OCI-LY3 (cell line): ENCODE data around the gene ATXN7L3.
A peak's percentile ranks its signal among the peaks of the same experiment; 100 is the strongest.

Experiments used
- H2AFZ ChIP-seq: fragments of 200-600, 300-600 bp; shearing (Covaris generic); 2 replicates; pipeline ENCODE4 v1.6.0; 2014; ENCODE audit warnings: antibody characterized with exemption, low read depth, low read length
- H3K27ac ChIP-seq: fragments of 200-600, 300-600 bp; sonication (generic); 2 replicates; pipeline ENCODE4 v1.5.1; 2014; ENCODE audit warnings: mild to moderate bottlenecking, low read length, moderate library complexity, mixed read lengths
- H3K27me3 ChIP-seq: fragments of 200-600, 300-600 bp; sonication (generic); 2 replicates; pipeline ENCODE4 v1.6.1; 2014; ENCODE audit warnings: low read depth, low read length, mixed read lengths
- H3K36me3 ChIP-seq: fragments of 200-600, 300-600 bp; sonication (generic); replicated peaks from 2 replicates; pipeline ENCODE3; 2014; ENCODE audit warnings: low read depth, low read length, mixed read lengths
- H3K4me1 ChIP-seq: fragments of 300-600, 200-600 bp; sonication (generic); 2 replicates; pipeline ENCODE4 v1.6.1; 2014; ENCODE audit warnings: low read length, mixed read lengths
- H3K4me2 ChIP-seq: fragments of 200-600, 300-600 bp; sonication (generic); 2 replicates; pipeline ENCODE4 v1.6.1; 2014; ENCODE audit warnings: low read length, mixed read lengths
- H3K4me3 ChIP-seq: fragments of 300-600, 200-600 bp; sonication (generic); 2 replicates; pipeline ENCODE4 v1.5.1; 2014; ENCODE audit warnings: antibody characterized with exemption, mild to moderate bottlenecking, low read length, moderate library complexity
- H3K79me2 ChIP-seq: fragments of 300-600, 200-600 bp; shearing (Covaris generic); 2 replicates; pipeline ENCODE4 v1.6.1; 2014; ENCODE audit warnings: mild to moderate bottlenecking, low read length, mixed read lengths
- H3K9ac ChIP-seq: fragments of 300-600, 200-600 bp; shearing (Covaris generic); 2 replicates; pipeline ENCODE4 v1.6.0; 2014; ENCODE audit warnings: mild to moderate bottlenecking, low read length, moderate library complexity
- H3K9me3 ChIP-seq: fragments of 200-600, 300-600 bp; shearing (Covaris generic); 2 replicates; pipeline ENCODE4 v1.6.1; 2014; ENCODE audit warnings: low read length, mixed read lengths; ENCODE audit not compliant: insufficient read depth
- H4K20me1 ChIP-seq: fragments of 200-600, 300-600 bp; sonication (generic); 2 replicates; pipeline ENCODE4 v1.6.1; 2016; ENCODE audit warnings: low read length, mixed read lengths; ENCODE audit not compliant: insufficient read depth
- CTCF ChIP-seq: fragments of 200-600, 300-600 bp; sonication (generic); IDR thresholded peaks from 2 replicates; pipeline ENCODE4 v1.5.1; 2014; ENCODE audit warnings: antibody characterized with exemption, low read length, low read depth
- EZH2phosphoT487 ChIP-seq: fragments of 200-600 bp; shearing (Covaris generic); IDR thresholded peaks from 2 replicates; pipeline ENCODE4 v1.6.1; 2018; ENCODE audit warnings: antibody characterized with exemption, mixed run types, low read depth

ATXN7L3 gene

GRCh38 chr17:44171931-44172455 lies 27.7 kb downstream of the ATXN7L3 start:
- no peaks in the 10 kb centered on the region for H3K9me3 ChIP-seq
- TF ChIP-seq EZH2phosphoT487 (no peak), CTCF (no peak)
- no peaks in the 10 kb centered on the region; the same call in 1 of the 2 replicates for H3K27me3 ChIP-seq
- H3K4me2 ChIP-seq: no peak overlapping the region
- H3K79me2 ChIP-seq: no peaks in the 10 kb centered on the region
- H4K20me1 ChIP-seq: no peaks in the 10 kb centered on the region
- peaks cover 17% of the 10 kb centered on the region for H3K4me1 ChIP-seq
- H3K4me3 ChIP-seq: no peak overlapping the region
- H3K36me3 ChIP-seq: peaks cover 3% of the 10 kb centered on the region
- H2AFZ ChIP-seq: no peak overlapping the region
- no peak overlapping the region for H3K27ac ChIP-seq
- no peak overlapping the region for H3K9ac ChIP-seq

GRCh38 chr17:44170499-44171201 lies 29.0 kb downstream of the ATXN7L3 start, which contains the start of gene ASB16:
TSS of gene ASB16 (plus strand) at chr17:44170704. CDS start at chr17:44170790, 86 bp downstream.
- H3K9ac ChIP-seq: no peak within 1 kb of the TSS
- H3K27ac ChIP-seq: no peak within 1 kb of the TSS

GRCh38 chr17:44170135-44170498 lies 29.6 kb downstream of the ATXN7L3 start:
- H2AFZ ChIP-seq: no peak overlapping the region
- no peak overlapping the region for H3K27ac ChIP-seq
- H3K9me3 ChIP-seq: no peaks in the 10 kb centered on the region
- no peaks in the 10 kb centered on the region for H3K36me3 ChIP-seq
- H3K4me3 ChIP-seq: no peak overlapping the region
- H3K9ac ChIP-seq: no peak overlapping the region
- H4K20me1 ChIP-seq: no peaks in the 10 kb centered on the region
- H3K79me2 ChIP-seq: no peaks in the 10 kb centered on the region
- peaks cover 17% of the 10 kb centered on the region for H3K4me1 ChIP-seq
- TF ChIP-seq CTCF (no peak), EZH2phosphoT487 (no peak)
- no peaks in the 10 kb centered on the region; the same call in 1 of the 2 replicates for H3K27me3 ChIP-seq
- peak overlapping the region; percentile 38; the same call in 1 of the 2 replicates for H3K4me2 ChIP-seq

More at GRCh38 chr17:44170499-44171201, 29.0 kb downstream of the ATXN7L3 start, which contains the start of gene ASB16:
- peak within 1 kb of the TSS; percentile 6; the same call in 1 of the 2 replicates for H3K4me3 ChIP-seq
- no peak within 1 kb of the TSS for H2AFZ ChIP-seq
- no peaks in the 10 kb centered on the region for H3K36me3 ChIP-seq
- H3K27me3 ChIP-seq: no peaks in the 10 kb centered on the region; the same call in 1 of the 2 replicates
- peak within 1 kb of the TSS; percentile 38 for H3K4me2 ChIP-seq
- TF ChIP-seq CTCF: no peak; the same call in 1 of the 2 replicates
- no peak for TF ChIP-seq EZH2phosphoT487
- no peaks in the 10 kb centered on the region for H4K20me1 ChIP-seq
- peaks cover 17% of the 10 kb centered on the region for H3K4me1 ChIP-seq
- H3K79me2 ChIP-seq: no peaks in the 10 kb centered on the region
- H3K9me3 ChIP-seq: no peaks in the 10 kb centered on the region

- H4K20me1 ChIP-seq: no peaks in the 10 kb centered on the region
- H3K9ac ChIP-seq: no peak overlapping the region
- no peaks in the 10 kb centered on the region for H3K36me3 ChIP-seq
- H3K4me2 ChIP-seq: no peak overlapping the region
- no peak overlapping the region for H3K4me3 ChIP-seq
- H3K4me1 ChIP-seq: peaks cover 17% of the 10 kb centered on the region
- no peaks in the 10 kb centered on the region; the same call in 1 of the 2 replicates for H3K27me3 ChIP-seq
- no peak overlapping the region for H3K27ac ChIP-seq
- H3K9me3 ChIP-seq: no peaks in the 10 kb centered on the region
- no peaks in the 10 kb centered on the region for H3K79me2 ChIP-seq
- H2AFZ ChIP-seq: no peak overlapping the region
- TF ChIP-seq CTCF (no peak), EZH2phosphoT487 (no peak)
Measured at GRCh38 chr17:44167181-44167861, 32.4 kb downstream of the ATXN7L3 start.
